ENCODE measurements around the gene UQCRHL. TPM values are rescaled to one million over a fixed set of nuclear protein-coding genes. Genes with fewer than 3 reads are reported as not detected.
A peak's percentile ranks its signal among the peaks of the same experiment; 100 is the strongest.
"Not testable (repeated sequence)": the region's sequence is repeated elsewhere in the genome, so short reads cannot be mapped to it uniquely, and the experiment has no call there.

UQCRHL gene
- total RNA-seq, 1 donor from 2014 or later, result 1.5 TPM

- H3K4me1 Mint-ChIP-seq, result peaks cover 21% of the 10 kb centered on the region
- H3K4me3 Mint-ChIP-seq; H3K9me3 Mint-ChIP-seq; DNase-seq; H3K36me3 Mint-ChIP-seq (ENCODE audit: low read depth); intact Hi-C loops (cut with micrococcal nuclease); H3K27ac Mint-ChIP-seq; H3K27me3 Mint-ChIP-seq: not testable (repeated sequence)
Measured at GRCh38 chr1:15828931-15829330, 21.5 kb upstream of the UQCRHL start.

- H3K36me3 Mint-ChIP-seq (ENCODE audit: low read depth); H3K27ac Mint-ChIP-seq; H3K27me3 Mint-ChIP-seq; H3K4me3 Mint-ChIP-seq; DNase-seq; intact Hi-C loops (cut with micrococcal nuclease); H3K9me3 Mint-ChIP-seq: not testable (repeated sequence)
- H3K4me1 Mint-ChIP-seq, result peaks cover 15% of the 10 kb centered on the region
Measured at GRCh38 chr1:15827567-15827966, 20.1 kb upstream of the UQCRHL start.

GRCh38 chr1:15826810-15827507, 19.5 kb upstream of the UQCRHL start:
- Mint-ChIP-seq H3K27me3 (no peaks in the 10 kb centered on the region), H3K27ac (no peak overlapping the region), H3K4me3 (no peak overlapping the region), H3K9me3 (no peaks in the 10 kb centered on the region), H3K4me1 (peaks cover 14% of the 10 kb centered on the region), H3K36me3 (ENCODE audit: low read depth) (peaks cover 4% of the 10 kb centered on the region)
- DNase-seq, result no peak
- intact Hi-C loops (cut with micrococcal nuclease), result no loop called here

- DNase-seq, result no peak
- Mint-ChIP-seq H3K36me3 (ENCODE audit: low read depth) (no peaks in the 10 kb centered on the region), H3K27ac (no peak overlapping the region), H3K9me3 (no peaks in the 10 kb centered on the region), H3K4me1 (peaks cover 10% of the 10 kb centered on the region), H3K4me3 (no peak overlapping the region), H3K27me3 (no peaks in the 10 kb centered on the region)
- intact Hi-C loops (cut with micrococcal nuclease), result no loop called here
Measured at GRCh38 chr1:15825800-15826199, 18.4 kb upstream of the UQCRHL start.

- Mint-ChIP-seq H3K36me3 (ENCODE audit: low read depth) (no peaks in the 10 kb centered on the region), H3K4me3 (no peak overlapping the region), H3K9me3 (no peaks in the 10 kb centered on the region), H3K4me1 (peaks cover 9% of the 10 kb centered on the region), H3K27ac (no peak overlapping the region), H3K27me3 (no peaks in the 10 kb centered on the region)
- intact Hi-C loops (cut with micrococcal nuclease), result no loop called here
- no peak for DNase-seq
Measured at GRCh38 chr1:15820478-15820877, 13.0 kb upstream of the UQCRHL start.

GRCh38 chr1:15816674-15817073, 9.2 kb upstream of the UQCRHL start:
- Mint-ChIP-seq H3K36me3 (ENCODE audit: low read depth) (no peaks in the 10 kb centered on the region), H3K4me1 (peaks cover 10% of the 10 kb centered on the region), H3K4me3 (no peak overlapping the region), H3K27ac (no peak overlapping the region), H3K27me3 (no peaks in the 10 kb centered on the region), H3K9me3 (no peaks in the 10 kb centered on the region)
- intact Hi-C loops (cut with micrococcal nuclease), result no loop called here
- no peak for DNase-seq

- H3K9me3 Mint-ChIP-seq, result no peaks in the 10 kb centered on the region
- H3K27me3 Mint-ChIP-seq, result no peaks in the 10 kb centered on the region
- DNase-seq, result no peak
- no peak overlapping the region for H3K4me3 Mint-ChIP-seq
- no peak overlapping the region for H3K27ac Mint-ChIP-seq
- no peaks in the 10 kb centered on the region for H3K36me3 Mint-ChIP-seq (ENCODE audit: low read depth)
- no peaks in the 10 kb centered on the region for H3K4me1 Mint-ChIP-seq
- intact Hi-C loops (cut with micrococcal nuclease), result no loop called here
Measured at GRCh38 chr1:15810073-15810472, 2.6 kb upstream of the UQCRHL start.

GRCh38 chr1:15808955-15809354, 1.5 kb upstream of the UQCRHL start:
- H3K27me3 Mint-ChIP-seq, result no peaks in the 10 kb centered on the region
- H3K36me3 Mint-ChIP-seq (ENCODE audit: low read depth), result no peaks in the 10 kb centered on the region
- H3K4me1 Mint-ChIP-seq, result no peaks in the 10 kb centered on the region
- no peak for DNase-seq
- intact Hi-C loops (cut with micrococcal nuclease), result no loop called here
- no peak overlapping the region for H3K4me3 Mint-ChIP-seq
- no peak overlapping the region for H3K27ac Mint-ChIP-seq
- no peaks in the 10 kb centered on the region for H3K9me3 Mint-ChIP-seq

GRCh38 chr1:15807121-15807520, 328 bp downstream of the UQCRHL start:
- Mint-ChIP-seq H3K36me3 (ENCODE audit: low read depth) (no peaks in the 10 kb centered on the region), H3K27ac (no peak overlapping the region), H3K4me3 (no peak overlapping the region), H3K9me3 (no peaks in the 10 kb centered on the region), H3K27me3 (peaks cover 5% of the 10 kb centered on the region), H3K4me1 (peaks cover 2% of the 10 kb centered on the region)
- intact Hi-C loops (cut with micrococcal nuclease), result no loop called here
- DNase-seq, result no peak

- Mint-ChIP-seq H3K27ac (no peak overlapping the region), H3K9me3 (no peaks in the 10 kb centered on the region), H3K27me3 (peaks cover 12% of the 10 kb centered on the region), H3K36me3 (ENCODE audit: low read depth) (no peaks in the 10 kb centered on the region), H3K4me1 (peaks cover 6% of the 10 kb centered on the region), H3K4me3 (no peak overlapping the region)
- intact Hi-C loops (cut with micrococcal nuclease), result no loop called here
- DNase-seq, result no peak
Measured at GRCh38 chr1:15804060-15804459, 3.4 kb downstream of the UQCRHL start.

- DNase-seq, result peak; percentile 63
- Mint-ChIP-seq H3K27me3 (peaks cover 12% of the 10 kb centered on the region), H3K4me3 (no peak overlapping the region), H3K9me3 (no peaks in the 10 kb centered on the region), H3K4me1 (peaks cover 6% of the 10 kb centered on the region), H3K36me3 (ENCODE audit: low read depth) (no peaks in the 10 kb centered on the region), H3K27ac (no peak overlapping the region)
- intact Hi-C loops (cut with micrococcal nuclease), result no loop called here
Measured at GRCh38 chr1:15803380-15803779, 4.1 kb downstream of the UQCRHL start.

- no peak for DNase-seq
- Mint-ChIP-seq H3K9me3 (no peaks in the 10 kb centered on the region), H3K27me3 (peaks cover 12% of the 10 kb centered on the region), H3K4me1 (peaks cover 6% of the 10 kb centered on the region), H3K4me3 (no peak overlapping the region), H3K27ac (no peak overlapping the region), H3K36me3 (ENCODE audit: low read depth) (no peaks in the 10 kb centered on the region)
- intact Hi-C loops (cut with micrococcal nuclease), result no loop called here
Measured at GRCh38 chr1:15802234-15802965, 5.0 kb downstream of the UQCRHL start.

- H3K27me3 Mint-ChIP-seq, result peaks cover 12% of the 10 kb centered on the region
- intact Hi-C loops (cut with micrococcal nuclease), result no loop called here
Measured at GRCh38 chr1:15799928-15800835, 7.3 kb downstream of the UQCRHL start.

More at GRCh38 chr1:15799928-15800835, 7.3 kb downstream of the UQCRHL start:
- H3K4me3 Mint-ChIP-seq, result no peak overlapping the region
- no peak overlapping the region for H3K27ac Mint-ChIP-seq
- H3K36me3 Mint-ChIP-seq (ENCODE audit: low read depth), result no peaks in the 10 kb centered on the region
- H3K9me3 Mint-ChIP-seq, result no peaks in the 10 kb centered on the region
- peaks cover 8% of the 10 kb centered on the region for H3K4me1 Mint-ChIP-seq
- DNase-seq, result no peak

Data from activated CD4-positive, alpha-beta T cell treated with anti-CD3 and anti-CD28 coated beads, Interleukin-2, amount 10 ng/mL, durations not matched to agents 24 days and 14 days (primary cell).